ENCODE results near the gene PC.
A peak's percentile ranks its signal among the peaks of the same experiment; 100 is the strongest.
"Not testable (repeated sequence)": the region's sequence is repeated elsewhere in the genome, so short reads cannot be mapped to it uniquely, and the experiment has no call there.

Gene PC, protein sequence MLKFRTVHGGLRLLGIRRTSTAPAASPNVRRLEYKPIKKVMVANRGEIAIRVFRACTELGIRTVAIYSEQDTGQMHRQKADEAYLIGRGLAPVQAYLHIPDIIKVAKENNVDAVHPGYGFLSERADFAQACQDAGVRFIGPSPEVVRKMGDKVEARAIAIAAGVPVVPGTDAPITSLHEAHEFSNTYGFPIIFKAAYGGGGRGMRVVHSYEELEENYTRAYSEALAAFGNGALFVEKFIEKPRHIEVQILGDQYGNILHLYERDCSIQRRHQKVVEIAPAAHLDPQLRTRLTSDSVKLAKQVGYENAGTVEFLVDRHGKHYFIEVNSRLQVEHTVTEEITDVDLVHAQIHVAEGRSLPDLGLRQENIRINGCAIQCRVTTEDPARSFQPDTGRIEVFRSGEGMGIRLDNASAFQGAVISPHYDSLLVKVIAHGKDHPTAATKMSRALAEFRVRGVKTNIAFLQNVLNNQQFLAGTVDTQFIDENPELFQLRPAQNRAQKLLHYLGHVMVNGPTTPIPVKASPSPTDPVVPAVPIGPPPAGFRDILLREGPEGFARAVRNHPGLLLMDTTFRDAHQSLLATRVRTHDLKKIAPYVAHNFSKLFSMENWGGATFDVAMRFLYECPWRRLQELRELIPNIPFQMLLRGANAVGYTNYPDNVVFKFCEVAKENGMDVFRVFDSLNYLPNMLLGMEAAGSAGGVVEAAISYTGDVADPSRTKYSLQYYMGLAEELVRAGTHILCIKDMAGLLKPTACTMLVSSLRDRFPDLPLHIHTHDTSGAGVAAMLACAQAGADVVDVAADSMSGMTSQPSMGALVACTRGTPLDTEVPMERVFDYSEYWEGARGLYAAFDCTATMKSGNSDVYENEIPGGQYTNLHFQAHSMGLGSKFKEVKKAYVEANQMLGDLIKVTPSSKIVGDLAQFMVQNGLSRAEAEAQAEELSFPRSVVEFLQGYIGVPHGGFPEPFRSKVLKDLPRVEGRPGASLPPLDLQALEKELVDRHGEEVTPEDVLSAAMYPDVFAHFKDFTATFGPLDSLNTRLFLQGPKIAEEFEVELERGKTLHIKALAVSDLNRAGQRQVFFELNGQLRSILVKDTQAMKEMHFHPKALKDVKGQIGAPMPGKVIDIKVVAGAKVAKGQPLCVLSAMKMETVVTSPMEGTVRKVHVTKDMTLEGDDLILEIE

DNA sequence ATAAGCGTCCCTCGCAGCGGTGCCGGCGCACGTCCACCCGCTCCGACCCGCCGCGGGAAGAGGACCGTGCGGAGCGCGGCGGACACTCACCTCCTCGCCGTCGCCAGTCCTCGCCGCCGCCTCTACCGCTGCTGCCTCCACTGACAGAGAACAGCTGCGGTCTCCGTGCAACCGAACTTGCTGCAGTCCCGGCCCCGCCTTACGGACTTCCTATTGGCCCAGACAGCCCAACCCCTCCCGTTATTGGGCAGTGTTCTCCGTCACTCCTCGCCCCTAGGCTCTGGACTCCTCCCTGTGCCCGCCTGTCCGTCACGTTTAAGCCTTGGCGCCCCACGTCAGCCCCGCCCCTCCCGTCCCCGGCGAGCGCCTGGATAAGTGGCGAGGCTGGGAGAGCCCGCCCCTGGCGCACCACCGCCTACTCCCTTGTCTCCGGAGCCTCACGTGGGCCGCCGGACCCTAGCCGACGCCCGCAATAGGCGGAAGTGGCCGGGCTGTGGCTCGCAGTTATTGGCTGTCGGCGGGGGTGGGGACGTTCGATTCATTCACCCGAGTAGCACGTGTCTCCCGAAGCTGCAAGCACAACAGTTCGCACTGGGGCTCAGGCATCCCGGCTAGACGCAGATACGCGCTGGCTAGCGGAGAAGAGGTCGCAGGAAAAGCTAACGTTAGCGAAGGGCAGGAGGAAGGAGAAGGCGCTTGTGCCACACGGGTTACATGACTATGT lies at the start of gene PC:
PC (minus strand) TSS at position 152 of the 724 bp plus-strand sequence. CDS start 86,224 bp downstream, outside the sequence.
- peak; percentile 100 for DNase-seq

DNA sequence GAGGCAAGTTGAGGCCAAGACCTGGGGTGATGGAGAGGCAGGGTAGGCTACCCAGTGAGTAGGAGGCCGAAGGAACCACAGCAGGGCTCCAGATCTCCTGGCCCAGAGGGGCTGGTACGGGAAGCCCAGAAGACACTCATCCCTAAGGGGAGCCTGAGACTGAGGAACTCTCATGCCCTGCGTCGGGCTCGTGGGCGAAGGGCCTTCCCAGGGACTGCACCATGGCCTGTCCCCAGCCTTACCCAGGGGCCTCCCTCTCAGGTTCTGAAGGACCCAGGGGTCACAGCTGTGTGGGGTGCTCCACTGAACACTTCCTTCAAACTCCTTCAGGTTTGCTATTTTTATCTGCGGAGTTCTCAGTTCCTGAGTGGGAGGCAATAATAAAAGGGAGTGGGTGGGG lies 48.9 kb upstream of the PC start:
- no peak for DNase-seq

DNA sequence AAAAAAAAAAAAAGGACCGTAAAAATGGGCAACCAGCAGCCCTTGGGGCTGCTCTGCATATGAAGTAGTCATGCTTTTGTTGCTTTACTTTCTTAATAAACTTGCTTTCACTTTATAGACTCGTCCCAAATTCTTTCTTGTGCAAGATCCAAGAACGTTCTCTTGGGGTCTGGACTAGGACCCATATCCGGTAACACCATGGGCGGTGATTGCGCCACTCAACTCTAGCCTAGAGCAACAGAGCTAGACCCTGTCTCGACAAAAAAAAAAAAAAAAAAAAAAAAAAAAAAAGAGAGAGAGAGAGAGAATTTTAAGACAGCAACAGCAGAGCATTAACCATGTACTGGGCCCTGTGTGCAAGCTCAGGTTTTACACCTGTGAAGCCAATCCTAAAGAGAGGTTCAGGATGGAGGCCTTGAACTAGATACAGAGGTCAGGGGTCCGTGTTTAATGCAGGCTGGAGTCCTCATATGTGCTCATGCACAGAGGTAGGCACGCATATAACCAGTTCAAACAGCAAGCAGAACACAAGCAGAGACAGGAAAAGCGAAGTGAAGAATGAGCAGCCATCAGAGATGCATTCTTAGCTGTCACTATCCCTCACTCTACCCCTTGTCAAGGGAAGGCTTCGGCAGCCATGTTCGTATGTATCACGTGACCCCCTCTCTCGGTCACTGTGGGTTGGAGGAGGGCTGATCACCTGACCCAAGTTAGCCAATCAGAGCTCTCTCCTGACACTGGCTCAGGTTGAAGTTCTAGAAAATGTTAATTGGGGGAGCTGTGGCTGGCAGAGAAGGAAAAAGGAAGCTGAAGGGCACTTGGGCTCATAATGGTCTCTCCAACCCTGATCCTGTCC lies 48.1 kb upstream of the PC start:
- peak; percentile 14 for DNase-seq

DNA sequence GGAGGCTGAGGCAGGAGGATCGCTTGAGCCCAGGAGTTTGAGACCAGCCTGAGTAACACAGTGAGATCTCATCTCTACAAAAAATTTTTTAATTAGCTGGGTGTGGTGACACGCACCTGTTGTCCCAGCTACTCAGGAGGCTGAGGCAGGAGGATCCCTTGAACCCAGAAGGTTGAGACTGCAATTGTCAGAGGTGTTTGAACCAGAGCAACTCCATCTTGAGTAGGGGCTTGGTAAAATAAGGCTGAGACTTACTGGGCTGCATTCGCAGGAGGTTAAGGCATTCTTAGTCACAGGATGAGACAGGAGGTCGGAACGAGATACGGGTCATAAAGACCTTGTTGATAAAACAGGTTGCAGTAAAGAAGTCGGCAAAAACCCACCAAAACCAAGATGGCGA lies 47.0 kb upstream of the PC start:
- DNase-seq, result not testable (repeated sequence)

DNA sequence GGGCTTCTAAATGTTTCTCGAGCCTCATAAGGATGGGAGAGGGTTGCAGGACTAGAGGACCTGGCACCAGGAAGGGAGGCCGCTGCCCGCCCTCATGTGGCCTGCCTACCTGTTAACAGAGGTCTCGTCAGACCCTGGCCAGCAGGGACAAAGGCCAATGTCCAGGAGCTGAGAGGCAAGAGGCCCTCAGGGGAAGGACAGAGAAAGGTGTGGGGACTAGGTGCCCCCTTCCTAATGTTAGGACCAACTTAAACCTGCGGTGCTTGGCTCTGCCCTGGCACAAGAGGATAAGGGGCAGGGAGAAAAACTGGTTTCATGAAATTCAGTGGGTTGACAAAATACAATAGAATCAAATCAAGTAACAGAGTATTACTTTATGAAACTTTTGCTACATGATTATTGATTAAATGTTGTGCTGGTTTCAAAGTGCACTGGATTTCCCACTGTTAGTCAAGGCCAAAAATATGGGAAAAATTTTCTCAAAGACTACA lies 44.8 kb upstream of the PC start:
- DNase-seq, result no peak

DNA sequence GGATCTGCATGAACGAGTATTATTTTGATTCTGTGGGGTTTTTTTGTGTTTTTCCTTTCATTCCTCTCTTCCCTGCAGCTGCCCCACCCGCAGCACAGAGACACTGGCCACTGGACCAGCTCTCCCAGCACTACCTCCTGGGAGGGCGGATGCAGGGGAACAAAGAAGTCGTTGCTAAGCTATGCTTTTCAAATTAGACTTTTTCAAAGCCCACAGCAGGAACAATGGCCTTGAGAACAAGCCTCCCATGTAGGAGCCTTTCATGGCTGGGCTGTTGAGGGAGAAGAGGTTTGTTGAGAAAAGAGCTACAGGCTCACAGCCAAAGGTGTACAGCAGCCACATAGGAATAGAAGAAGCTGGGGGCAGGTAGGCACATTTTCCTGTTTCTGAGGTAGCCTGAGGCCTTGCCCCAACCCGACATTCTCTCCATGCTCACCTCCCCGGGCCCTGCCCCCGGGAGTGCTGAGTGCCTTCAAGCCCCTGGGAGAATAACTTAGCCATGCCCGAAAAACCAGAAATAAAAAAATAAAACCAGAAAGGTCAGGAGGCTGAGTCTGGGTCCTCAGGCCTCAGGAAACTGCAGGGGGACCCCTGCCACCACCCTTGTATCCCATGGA lies 44.2 kb upstream of the PC start:
- no peak for DNase-seq

DNA sequence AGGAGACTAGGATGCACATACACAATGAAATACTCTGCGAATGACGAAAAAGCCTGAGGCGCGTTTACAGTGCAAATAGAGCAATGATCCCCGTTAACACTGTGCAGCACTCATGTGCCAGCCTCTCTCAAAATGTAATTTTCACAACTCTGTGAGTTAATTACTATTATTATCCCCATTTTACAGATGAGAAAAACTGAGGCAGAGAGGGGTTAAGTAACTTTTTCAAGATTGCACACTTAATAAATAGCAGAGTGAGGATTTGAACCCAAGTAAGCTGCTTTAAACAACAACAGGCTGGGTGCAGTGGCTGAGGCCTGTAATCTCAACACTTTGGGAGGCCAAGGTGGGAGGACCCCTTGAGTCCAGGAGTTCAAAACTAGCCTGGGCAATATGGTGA lies 43.1 kb upstream of the PC start:
- no peak for DNase-seq

DNA sequence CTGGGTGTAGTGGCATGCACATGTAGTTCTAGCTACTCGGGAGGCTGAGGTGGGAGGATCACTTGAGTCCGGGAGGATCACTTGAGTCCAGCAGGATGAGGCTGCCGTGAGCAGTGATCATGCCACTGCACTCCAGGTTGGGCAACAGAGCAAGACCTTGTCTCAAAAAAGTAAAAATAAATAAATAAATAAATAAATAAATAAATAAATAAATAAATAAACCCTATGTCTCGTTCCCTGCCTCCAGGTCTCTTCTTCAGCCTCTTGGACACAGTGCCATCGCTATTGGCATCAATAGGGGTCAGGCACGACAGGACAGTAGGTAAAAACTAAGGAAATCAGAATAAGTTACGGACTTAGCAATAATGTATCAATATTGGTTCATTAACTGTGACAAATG lies 41.4 kb upstream of the PC start:
- DNase-seq, result no peak

DNA sequence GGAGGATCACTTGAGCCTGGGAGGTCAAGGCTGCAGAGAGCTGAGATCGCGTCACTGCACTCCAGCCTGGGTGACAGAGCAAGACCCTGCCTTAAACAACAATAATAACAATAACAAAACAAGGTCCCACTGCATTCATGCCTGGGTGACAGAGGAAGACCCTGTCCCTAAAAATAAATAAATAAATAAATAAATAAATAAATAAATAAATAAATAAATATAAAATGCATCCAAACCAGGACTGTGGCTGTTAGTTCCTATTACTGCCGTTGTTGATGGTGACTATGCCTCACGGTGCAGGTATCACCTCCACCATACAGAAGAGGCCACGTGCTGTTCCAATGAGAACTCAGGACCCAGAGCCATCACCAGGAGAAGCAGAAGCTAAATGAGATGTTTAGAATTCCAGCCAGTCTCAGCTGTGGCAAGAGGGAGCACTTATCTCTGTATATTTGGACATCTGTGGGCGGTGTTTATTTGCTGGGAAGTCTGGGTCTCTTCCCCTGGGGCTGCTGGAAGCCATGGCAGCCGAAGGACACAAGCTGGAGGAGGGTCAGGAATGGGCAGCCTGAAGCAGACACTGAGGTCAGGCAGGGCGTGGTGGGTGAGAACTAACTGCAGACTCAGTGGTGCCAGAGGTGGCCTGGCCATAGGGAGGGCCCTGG lies 38.6 kb upstream of the PC start:
- no peak for DNase-seq

DNA sequence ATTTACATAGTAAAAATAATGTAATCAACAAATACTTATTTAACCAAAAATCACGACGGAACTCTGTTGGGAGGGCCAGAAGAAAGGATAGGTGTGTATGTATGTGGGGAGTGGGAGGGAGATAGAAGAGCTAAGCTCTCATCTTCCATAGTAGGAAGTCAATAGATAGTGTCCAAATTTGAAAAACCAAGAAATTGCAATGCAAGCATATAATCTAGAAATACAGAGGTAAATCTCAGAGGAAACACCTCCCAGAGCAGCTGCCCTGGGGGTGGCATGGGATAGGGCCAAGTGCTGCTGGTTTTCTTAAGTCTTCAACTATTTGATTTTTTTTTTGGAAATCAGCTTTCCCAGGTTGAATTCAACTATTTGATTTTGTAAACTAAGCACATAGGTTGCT lies 33.9 kb upstream of the PC start:
- DNase-seq, result no peak

DNA sequence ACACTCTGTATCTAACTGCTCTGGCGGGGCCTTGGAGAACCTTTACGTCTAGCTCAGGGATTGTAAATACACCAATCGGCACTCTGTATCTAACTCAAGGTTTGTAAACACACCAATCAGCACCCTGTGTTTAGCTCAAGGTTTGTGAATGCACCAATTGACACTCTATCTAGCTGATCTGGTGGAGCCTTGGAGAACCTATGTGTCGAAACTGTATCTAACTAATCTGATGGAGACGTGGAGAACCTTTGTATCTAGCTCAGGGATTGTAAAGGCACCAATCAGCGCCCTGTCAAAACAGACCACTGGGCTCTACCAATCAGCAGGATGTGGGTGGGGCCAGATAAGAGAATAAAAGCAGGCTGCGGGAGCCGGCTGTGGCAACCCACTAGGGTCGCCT lies 31.2 kb upstream of the PC start:
- DNase-seq, result not testable (repeated sequence)

DNA sequence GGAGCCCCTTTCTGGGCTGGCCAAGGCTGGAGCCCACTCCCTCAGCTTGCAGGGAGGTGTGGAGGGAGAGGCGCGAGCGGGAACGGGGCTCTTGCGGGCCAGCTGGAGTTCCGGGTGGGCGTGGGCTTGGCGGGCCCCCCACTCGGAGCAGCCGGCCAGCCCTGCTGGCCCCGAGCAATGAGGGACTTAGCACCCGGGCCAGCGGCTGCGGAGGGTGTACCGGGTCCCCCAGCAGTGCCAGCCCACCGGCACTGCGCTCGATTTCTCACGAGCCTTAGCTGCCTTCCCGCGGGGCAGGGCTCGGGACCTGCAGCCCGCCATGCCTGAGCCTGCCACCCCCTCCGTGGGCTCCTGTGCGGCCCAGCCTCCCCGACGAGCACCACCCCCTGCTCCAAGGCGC lies 30.6 kb upstream of the PC start:
- DNase-seq, result not testable (repeated sequence)

DNA sequence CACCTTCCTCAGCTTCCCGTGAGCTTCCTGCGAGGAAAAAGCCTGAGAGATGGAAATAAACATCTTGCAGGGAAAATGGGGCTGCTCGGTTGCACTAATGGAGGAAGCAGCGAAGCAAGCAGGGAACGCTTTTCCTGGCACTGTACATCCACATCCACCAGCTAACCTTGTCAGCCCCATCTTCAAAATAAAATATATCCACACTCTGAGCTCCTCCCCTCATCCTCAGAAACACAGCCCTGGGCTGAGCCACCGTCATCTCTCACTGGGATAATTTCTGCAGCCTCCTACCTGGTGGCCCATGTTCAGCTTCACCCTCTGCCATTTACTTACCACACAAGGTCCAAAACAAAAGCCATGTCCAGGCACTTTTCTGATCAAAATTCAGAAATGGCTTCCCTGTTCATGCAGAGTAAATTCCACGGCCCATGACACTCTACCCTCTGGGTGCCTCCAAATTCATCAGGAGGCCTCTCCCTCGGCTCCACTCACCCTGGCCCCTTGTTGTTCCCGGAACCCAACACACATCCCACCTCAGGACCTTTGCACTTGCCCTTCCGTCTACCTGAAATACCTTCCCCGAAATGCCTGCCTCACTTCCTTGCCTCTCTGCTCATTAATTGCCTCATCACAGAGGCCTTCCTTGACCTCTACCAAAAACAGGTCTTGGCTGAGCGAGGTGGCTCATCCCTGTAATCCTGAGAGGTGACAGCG lies 29.9 kb upstream of the PC start:
- DNase-seq, result no peak

DNA sequence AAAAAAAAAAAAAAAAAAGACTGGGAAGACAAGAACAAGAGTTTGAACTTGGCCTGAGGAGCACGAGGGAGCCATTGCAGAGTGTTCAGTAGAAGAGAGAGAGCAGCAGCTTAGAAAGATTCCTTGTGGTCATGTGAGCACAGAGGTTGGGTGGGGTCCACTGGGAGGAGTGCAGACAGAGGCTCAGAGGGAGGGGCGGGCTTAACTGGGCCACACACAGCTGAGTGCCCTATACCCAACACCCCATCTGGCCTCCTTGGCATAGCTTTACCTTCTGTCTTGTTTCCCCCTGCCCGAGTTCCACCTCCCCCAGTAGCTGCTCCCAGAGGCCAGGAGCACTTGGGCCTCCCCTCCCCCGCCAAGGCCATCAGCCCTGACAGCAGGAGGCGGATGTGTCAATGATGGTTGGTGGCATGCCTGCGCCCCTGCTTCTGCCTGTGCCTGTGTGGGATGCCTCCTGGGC lies 29.0 kb upstream of the PC start:
- DNase-seq, result no peak

DNA sequence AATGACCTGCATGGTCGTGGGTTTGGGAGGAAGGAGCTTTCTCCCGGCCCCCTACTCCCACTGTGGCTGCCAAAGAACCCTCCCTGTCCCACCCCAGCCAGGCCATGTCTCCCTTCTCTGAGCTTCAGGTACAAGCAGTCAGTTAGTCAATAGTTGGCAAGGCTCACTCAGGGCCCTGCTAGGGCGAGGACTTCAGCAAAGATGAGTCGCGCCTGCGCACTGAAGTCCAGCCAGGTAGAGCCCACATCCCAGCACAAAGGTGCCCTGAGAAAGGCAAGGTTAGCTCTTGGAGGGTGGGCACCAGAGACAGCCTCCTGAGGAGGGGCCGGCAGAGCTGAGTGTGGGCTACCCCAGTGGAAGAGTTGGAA lies 28.0 kb upstream of the PC start:
- DNase-seq, result no peak

DNA sequence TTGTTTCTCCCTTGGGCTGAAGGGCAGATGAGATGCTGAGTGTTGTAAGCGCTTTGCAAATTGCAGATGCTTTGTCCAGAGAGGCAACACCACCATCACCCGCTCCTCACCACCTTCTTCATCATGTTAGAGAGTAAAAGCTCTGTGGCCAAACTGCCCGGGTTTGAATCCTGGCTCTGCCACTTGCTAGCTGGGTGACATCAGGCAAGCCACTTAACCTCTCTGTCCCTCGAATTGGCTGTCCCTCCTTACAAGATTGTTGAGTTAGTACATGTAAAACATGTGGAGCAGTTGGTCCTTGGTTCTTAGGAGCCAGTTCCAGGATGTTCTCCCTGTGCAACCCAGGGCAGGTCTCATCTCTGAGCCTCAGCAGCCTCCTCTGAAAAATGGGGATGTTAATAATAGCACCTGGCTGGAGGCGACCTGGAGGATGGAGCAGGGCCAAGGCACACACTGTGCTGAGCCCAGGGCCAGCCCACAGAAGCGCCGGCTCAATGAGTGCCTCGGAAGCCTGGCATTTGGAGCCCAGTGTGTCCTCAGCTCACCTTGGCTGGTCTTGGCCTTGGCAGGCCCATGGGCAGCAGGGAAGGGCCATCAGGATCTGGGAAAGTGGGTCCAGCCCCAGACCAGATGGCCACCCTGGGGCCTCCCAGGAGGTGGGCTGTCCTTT lies 27.5 kb upstream of the PC start:
- DNase-seq, result no peak

DNA sequence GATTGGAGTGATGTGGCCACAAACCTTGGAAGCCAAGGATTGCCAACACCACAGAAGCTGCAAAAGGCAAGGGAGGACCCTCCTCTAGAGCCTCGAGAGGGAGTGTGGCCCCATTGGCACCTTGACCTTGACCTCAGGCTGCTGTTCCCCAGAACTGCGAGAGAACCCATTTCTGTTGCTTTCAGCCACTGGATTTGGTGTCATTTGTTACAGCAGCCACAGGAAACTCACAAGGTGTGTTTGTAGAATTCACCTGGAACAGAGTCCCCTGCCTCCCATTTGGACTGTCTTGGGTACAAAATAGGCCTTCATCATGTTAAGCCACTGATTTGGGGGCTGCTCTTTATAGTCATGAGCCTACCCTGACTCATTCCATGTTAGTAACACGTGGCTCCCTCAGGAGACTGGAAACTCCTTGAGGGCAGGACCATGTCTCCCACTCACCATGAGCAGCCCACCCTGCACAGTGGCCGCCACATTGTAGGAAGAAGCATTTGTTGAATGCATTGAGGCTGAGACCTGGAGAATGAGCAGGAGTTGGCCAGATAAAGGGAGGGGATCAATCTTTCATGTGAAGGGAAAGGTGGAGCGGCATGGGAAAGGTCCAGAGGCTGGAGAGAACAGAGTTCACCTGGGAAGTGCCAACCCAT lies 25.2 kb upstream of the PC start:
- no peak for DNase-seq

DNA sequence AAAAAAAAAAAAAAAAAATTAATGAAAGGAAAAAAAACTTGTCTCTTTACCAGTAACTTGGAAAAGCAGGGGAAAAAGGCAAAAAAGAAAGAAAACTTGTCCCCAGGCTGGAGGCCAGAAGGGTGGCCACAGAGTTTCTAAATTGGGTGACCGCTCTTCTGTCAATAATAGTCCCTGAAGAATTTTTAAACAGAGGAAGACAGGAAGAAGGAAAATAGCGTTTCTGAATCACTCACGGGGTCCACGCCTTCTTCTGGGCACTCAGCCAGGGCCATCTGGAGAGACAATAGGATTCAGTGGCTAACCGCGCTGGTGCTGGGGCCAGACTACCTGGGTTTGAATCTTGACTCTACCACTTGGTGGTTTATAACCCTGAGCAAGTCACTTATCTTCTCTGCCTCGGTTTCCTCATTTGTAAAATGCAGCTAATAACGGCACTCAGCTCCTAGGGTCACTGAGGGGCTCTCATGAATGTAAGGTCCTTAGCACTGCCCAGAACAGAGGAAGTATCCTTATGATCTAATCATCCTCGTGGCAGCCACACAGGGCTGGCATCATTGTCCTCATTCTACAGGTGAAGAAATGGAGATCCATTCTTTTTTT lies 23.9 kb upstream of the PC start:
- DNase-seq, result peak; percentile 95

Measured in fibroblast of upper back skin (primary cell).